Transverse colon (tissue), 4 donors: ENCODE data around the gene FER. TPM values are rescaled to one million over a fixed set of nuclear protein-coding genes. Genes with fewer than 3 reads are reported as not detected.

Source experiments
- DNase-seq: peaks from one replicate; pipeline ENCODE4 v3.0.0-alpha.2; 2019
- H3K27ac ChIP-seq, 4 donors: fragments of 200-600 bp; sonication (generic); 2 replicates each; pipeline ENCODE4 v1.5.1; 2016 to 2018; ENCODE audit warnings: inconsistent platforms in 4 of 4
- H3K27me3 ChIP-seq: fragments of 200-600 bp; sonication (generic); 2 replicates; pipeline ENCODE4 v1.5.1; 2017; ENCODE audit warnings: inconsistent platforms
- H3K36me3 ChIP-seq, 4 donors: fragments of 200-600 bp; sonication (generic); 2 replicates each; pipeline ENCODE4 v1.5.1; 2017 to 2019; ENCODE audit warnings: inconsistent platforms in 4 of 4
- H3K4me1 ChIP-seq, 4 donors: fragments of 200-600 bp; sonication (generic); 2 replicates each; pipeline ENCODE4 v1.5.1; 2017 to 2020; ENCODE audit warnings: inconsistent platforms in 4 of 4
- H3K4me3 ChIP-seq, 4 donors: fragments of 200-600 bp; sonication (generic); 1 replicate in 1 of 4; 2 replicates in 3 of 4; pipeline versions ENCODE4 v1.5.1 to v1.6.1; 2017 to 2019; ENCODE audit warnings: inconsistent platforms in 4 of 4
- H3K9me3 ChIP-seq, 2 donors: fragments of 200-600 bp; sonication (generic); 2 replicates each; pipeline ENCODE4 v1.5.1; 2017 to 2019; ENCODE audit warnings: inconsistent platforms in 2 of 2
- EP300 ChIP-seq: sonication (generic); formaldehyde crosslinking; IDR thresholded peaks from one replicate; pipeline ENCODE4 v1.6.1; 2017; ENCODE audit warnings: antibody characterized with exemption, low read depth
- POLR2A ChIP-seq: fragments of 450-650 bp; IDR thresholded peaks from one replicate; pipeline ENCODE4 v1.6.1; 2016; ENCODE audit warnings: antibody characterized with exemption, mild to moderate bottlenecking, moderate library complexity
- POLR2AphosphoS5 ChIP-seq, 3 donors: sonication (generic); formaldehyde crosslinking; IDR thresholded peaks; one replicate each; pipeline ENCODE4 v1.6.1; 2016; ENCODE audit warnings: antibody characterized with exemption in 3 of 3
- WGBS, 2 donors: methylation state at CpG; one replicate each; pipeline ENCODE4 v1.1.5; 2018; ENCODE audit warnings: low coverage in 1 of 2; 5-methylcytosine and 5-hydroxymethylcytosine counted together
- in situ Hi-C, 4 donors: fragments of 200-750 bp; cut with MboI; loops; one replicate each; pipeline versions ENCODE4 v1.15.0 to v1.15.1; 2017; ENCODE audit warnings: low sequenced_read_pairs in 3 of 4, low pct_ligation_motif_present in 1 of 4, low pct_unique_long_range_greater_than_20kb in 1 of 4
- intact Hi-C: fragments of 100-400 bp; cut with DNase I; formaldehyde crosslinking; loops from one replicate; pipeline ENCODE4 v1.15.1; 2023; ENCODE audit warnings: low total_unique reads
- total RNA-seq, 4 donors: library from RNA; depleted of rRNA; stranded (reverse); fragments of >200 nt; gene quantifications; one replicate each; pipeline ENCODE4 v1.1.0, GENCODE V29; 2016
- TF ChIP-seq, protein P1 (sequence below), 5 experiments: fragments of 200-600 bp in 3 of 5; fragments of 450-650 bp in 2 of 5; sonication (generic) in 3 of 5; IDR thresholded peaks; 1 replicate in 2 of 5; 2 replicates in 3 of 5; pipeline ENCODE4 v1.5.1; 2016 to 2017; ENCODE audit warnings: antibody characterized with exemption in 5 of 5, inconsistent platforms in 3 of 5, mild to moderate bottlenecking in 2 of 5, moderate library complexity in 1 of 5

Gene FER
- total RNA-seq, 4 donors from 2014 or later, result 7.5 to 25.5 (median 13.1) TPM

DNA sequence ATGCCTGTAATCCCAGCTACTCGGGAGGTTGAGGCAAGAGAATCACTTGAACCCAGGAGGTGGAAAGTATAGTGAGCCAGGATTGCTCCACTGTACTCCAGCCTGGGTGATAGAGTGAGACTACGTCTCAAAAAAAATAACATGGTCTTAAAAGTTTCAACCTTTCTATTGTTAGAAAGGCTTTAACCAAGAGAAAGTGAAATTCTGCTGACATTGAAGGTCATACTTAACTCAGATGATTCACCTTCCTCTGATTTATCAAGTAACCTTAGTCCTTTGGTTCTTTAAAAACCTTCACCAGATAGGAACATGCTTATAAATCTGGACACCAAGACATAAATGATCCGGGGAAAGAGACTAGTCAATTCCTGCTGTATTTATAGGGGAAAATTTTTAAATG lies 73.3 kb downstream of the FER start:
- WGBS, 2 donors, result 96 to 100% methylated on average over 2 to 3 of the region's 3 CpGs
- Histone ChIP-seq H3K36me3 (no peaks in the 10 kb centered on the region), H3K27ac (no peak overlapping the region), H3K4me3 (no peak overlapping the region), H3K27me3 (no peaks in the 10 kb centered on the region), H3K4me1 (peaks cover 0 to 3% (median 0%) of the 10 kb centered on the region in 4 donors), H3K9me3 (no peaks in the 10 kb centered on the region)
- DNase-seq, result no peak
- in situ Hi-C loops (no loop called here), intact Hi-C loops (loop anchor here (5.0 kb wide), 1 partner anchor 1111 kb away; no protein-coding TSS in a partner anchor)
- TF ChIP-seq, protein P1, sequence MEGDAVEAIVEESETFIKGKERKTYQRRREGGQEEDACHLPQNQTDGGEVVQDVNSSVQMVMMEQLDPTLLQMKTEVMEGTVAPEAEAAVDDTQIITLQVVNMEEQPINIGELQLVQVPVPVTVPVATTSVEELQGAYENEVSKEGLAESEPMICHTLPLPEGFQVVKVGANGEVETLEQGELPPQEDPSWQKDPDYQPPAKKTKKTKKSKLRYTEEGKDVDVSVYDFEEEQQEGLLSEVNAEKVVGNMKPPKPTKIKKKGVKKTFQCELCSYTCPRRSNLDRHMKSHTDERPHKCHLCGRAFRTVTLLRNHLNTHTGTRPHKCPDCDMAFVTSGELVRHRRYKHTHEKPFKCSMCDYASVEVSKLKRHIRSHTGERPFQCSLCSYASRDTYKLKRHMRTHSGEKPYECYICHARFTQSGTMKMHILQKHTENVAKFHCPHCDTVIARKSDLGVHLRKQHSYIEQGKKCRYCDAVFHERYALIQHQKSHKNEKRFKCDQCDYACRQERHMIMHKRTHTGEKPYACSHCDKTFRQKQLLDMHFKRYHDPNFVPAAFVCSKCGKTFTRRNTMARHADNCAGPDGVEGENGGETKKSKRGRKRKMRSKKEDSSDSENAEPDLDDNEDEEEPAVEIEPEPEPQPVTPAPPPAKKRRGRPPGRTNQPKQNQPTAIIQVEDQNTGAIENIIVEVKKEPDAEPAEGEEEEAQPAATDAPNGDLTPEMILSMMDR (IDR thresholded peaks at IDR 0.05), result no peak
- TF ChIP-seq POLR2AphosphoS5 (IDR thresholded peaks at IDR 0.05), result no peak
- TF ChIP-seq POLR2A, result no peak
- no peak for TF ChIP-seq EP300

DNA sequence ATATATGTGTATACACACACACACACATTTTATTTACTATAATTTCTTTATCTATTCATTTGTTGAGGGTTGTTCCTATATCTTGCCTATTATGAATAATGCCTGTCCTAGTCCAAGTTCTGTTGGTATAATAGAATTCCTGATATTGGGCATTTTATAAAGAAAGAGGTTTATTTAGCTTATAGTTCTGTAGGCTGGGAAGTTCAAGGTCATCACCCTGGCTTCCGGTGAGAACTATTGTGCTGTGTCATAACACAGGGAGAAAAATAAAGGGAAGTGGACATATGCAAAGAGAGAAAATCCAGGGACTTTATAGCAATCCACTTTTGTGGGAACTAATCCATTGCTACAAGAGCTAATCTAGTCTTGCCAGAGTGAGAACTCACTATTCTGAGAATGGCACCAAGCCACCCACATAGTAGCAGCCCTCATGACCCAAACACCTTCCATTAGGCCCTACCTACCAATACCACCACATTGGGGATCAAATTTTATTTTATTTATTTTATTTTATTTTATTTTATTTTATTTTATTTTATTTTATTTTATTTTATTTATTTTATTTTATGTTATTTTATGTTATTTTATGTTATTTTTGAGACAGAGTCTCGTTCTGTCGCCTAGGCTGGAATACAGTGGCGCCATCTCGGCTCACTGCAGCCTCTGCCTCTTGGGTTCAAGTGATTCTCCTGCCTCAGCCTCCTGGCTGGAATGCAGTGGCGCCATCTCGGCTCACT lies 74.7 kb downstream of the FER start:
- Histone ChIP-seq H3K4me1 (peaks cover 0 to 1% (median 0%) of the 10 kb centered on the region in 4 donors), H3K36me3 (no peaks in the 10 kb centered on the region), H3K27me3 (no peaks in the 10 kb centered on the region), H3K27ac (no peak overlapping the region), H3K9me3 (no peaks in the 10 kb centered on the region), H3K4me3 (no peak overlapping the region)
- WGBS, 2 donors, result 78 to 96% methylated on average over 5 to 7 of the region's 7 CpGs
- intact Hi-C loops (loop anchor here (5.0 kb wide), 1 partner anchor 1110 kb away; no protein-coding TSS in a partner anchor), in situ Hi-C loops (no loop called here)
- TF ChIP-seq, protein P1 (IDR thresholded peaks at IDR 0.05), result no peak
- TF ChIP-seq EP300 (no peak), POLR2A (no peak), POLR2AphosphoS5 (IDR thresholded peaks at IDR 0.05) (no peak)
- DNase-seq, result no peak

DNA sequence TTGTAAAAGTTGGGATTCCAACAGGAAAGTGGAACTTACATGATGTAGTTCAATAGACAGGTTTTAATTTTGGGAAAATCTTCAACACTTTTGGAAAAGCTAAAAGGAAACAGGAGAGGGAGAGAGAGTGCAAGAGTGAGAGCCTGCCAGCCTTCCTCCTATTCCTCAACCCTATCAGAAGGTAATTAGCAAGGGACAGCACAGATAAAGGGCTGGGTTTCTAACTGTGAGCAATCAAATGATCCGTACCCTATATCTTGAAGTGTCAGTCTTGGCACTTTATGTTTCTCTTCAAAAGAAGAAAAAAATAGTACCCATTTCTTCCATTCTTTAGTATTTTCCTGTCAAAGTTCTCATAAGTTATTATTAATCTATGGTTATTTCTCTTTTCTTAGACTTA lies 79.4 kb downstream of the FER start:
- 96 to 100% methylated on average over 1 of the region's 1 CpG for WGBS, 2 donors
- in situ Hi-C loops, result no loop called here
- DNase-seq, result no peak
- no peaks in the 10 kb centered on the region for H3K9me3 ChIP-seq
- H3K4me1 ChIP-seq, result no peaks in the 10 kb centered on the region
- no peak overlapping the region for H3K4me3 ChIP-seq
- intact Hi-C loops, result no loop called here
- TF ChIP-seq EP300 (no peak), POLR2AphosphoS5 (IDR thresholded peaks at IDR 0.05) (no peak), POLR2A (no peak)
- TF ChIP-seq, protein P1 (IDR thresholded peaks at IDR 0.05), result no peak
- H3K36me3 ChIP-seq, result no peaks in the 10 kb centered on the region
- H3K27me3 ChIP-seq, result no peaks in the 10 kb centered on the region
- H3K27ac ChIP-seq, result no peak overlapping the region

DNA sequence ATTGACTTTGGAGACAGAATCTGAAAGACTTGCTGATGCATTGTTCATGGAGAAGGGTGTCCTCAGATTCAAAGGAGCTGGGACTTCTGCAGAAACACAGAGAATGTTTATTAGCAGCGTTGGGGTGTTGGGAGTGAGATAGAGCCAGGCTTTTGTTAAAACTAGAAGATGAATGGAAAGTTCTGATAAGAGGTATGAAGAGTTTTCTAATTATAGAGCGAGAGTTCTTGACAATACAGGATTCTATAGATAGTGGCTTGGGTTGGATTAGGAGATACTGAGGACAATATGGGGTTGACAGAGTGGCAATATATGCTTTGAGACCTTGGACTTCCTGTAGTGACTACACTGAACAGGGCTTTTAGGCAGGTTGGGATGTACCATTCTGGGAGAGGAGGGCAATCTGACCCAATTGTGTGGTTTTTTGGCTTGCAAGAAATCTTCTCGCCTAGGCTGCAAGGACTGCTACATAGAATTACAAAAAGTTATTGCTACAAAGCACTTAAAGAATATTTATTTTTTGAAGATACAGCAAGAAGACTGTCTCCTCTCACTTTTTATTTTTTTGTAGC lies 83.1 kb downstream of the FER start:
- no peaks in the 10 kb centered on the region for H3K9me3 ChIP-seq
- WGBS, 2 donors, result 90 to 93% methylated on average over 1 to 3 of the region's 3 CpGs
- no peaks in the 10 kb centered on the region for H3K36me3 ChIP-seq
- intact Hi-C loops, result no loop called here
- no peak for DNase-seq
- H3K4me1 ChIP-seq, result no peaks in the 10 kb centered on the region
- no peak overlapping the region for H3K4me3 ChIP-seq
- H3K27ac ChIP-seq, result no peak overlapping the region
- H3K27me3 ChIP-seq, result no peaks in the 10 kb centered on the region
- TF ChIP-seq, protein P1 (IDR thresholded peaks at IDR 0.05), result no peak
- TF ChIP-seq EP300 (no peak), POLR2A (no peak), POLR2AphosphoS5 (IDR thresholded peaks at IDR 0.05) (no peak)
- in situ Hi-C loops, result no loop called here
